CD4-positive, alpha-beta T cell (primary cell): ENCODE measurements around the gene TMEM233. TPM values are rescaled to one million over a fixed set of nuclear protein-coding genes. Genes with fewer than 3 reads are reported as not detected.

Experiments
- ATAC-seq: fragments of 200-7000 bp; cut with Tn5 transposase; one replicate; pipeline ENCODE4 v1.10.0; 2022; ENCODE audit warnings: mild to moderate bottlenecking; ENCODE audit not compliant: poor library complexity
- CTCF ChIA-PET: fragments of 350-600 bp; sonication (Branson Sonifier 250); formaldehyde crosslinking; loops from one replicate; lab custom pipeline; 2021; ENCODE audit warnings: antibody characterized with exemption, inconsistent platforms; lab: Charles Lee
- POLR2A ChIA-PET: fragments of 350-600 bp; sonication (Branson Sonifier 250); formaldehyde crosslinking; loops from one replicate; lab custom pipeline; 2021; ENCODE audit warnings: antibody characterized with exemption, inconsistent platforms; lab: Charles Lee
- DNase-seq, 14 experiments: peaks; one replicate each; pipeline ENCODE4 v3.0.0-alpha.2; 2013 to 2020; ENCODE audit warnings: mixed read lengths in 2 of 14
- H3K27ac ChIP-seq, 2 donors: one replicate each; pipeline versions ENCODE4 v1.5.1 to v1.7.0; 2013; ENCODE audit warnings: low read length in 2 of 2, low read depth in 1 of 2, mild to moderate bottlenecking in 1 of 2
- H3K27me3 ChIP-seq, 2 experiments: 1 replicate in 1 of 2; 2 replicates in 1 of 2; pipeline versions ENCODE4 v1.6.1 to v1.7.0; 2013; ENCODE audit warnings: low read length in 2 of 2, control low read depth in 1 of 2, mild to moderate bottlenecking in 1 of 2, moderate library complexity in 1 of 2; ENCODE audit not compliant: insufficient read depth in 2 of 2, control insufficient read depth in 1 of 2
- H3K36me3 ChIP-seq: one replicate; pipeline ENCODE4 v1.6.1; 2013; ENCODE audit warnings: low read length, control low read depth; ENCODE audit not compliant: insufficient read depth
- H3K4me1 ChIP-seq: one replicate; pipeline ENCODE4 v1.6.1; 2013; ENCODE audit warnings: low read length, control low read depth; ENCODE audit not compliant: insufficient read depth
- H3K4me3 ChIP-seq: one replicate; pipeline ENCODE4 v1.5.1; 2013; ENCODE audit warnings: mild to moderate bottlenecking, low read length, moderate library complexity
- H3K9me3 ChIP-seq, 2 experiments: 1 replicate in 1 of 2; 2 replicates in 1 of 2; pipeline versions ENCODE4 v1.6.1 to v1.7.0; 2013; ENCODE audit warnings: low read length in 2 of 2, mild to moderate bottlenecking in 2 of 2, control low read depth in 1 of 2, moderate library complexity in 1 of 2; ENCODE audit not compliant: control insufficient read depth in 1 of 2, insufficient read depth in 1 of 2
- H3K27ac Mint-ChIP-seq: one replicate; pipeline ENCODE4 v1.8.0; 2020; ENCODE audit warnings: mixed read lengths
- H3K27me3 Mint-ChIP-seq: one replicate; pipeline ENCODE4 v1.8.0; 2021; ENCODE audit warnings: mixed read lengths
- H3K36me3 Mint-ChIP-seq: one replicate; pipeline ENCODE4 v1.8.0; 2021; ENCODE audit warnings: low read depth, mixed read lengths
- H3K4me1 Mint-ChIP-seq: one replicate; pipeline ENCODE4 v1.8.0; 2021; ENCODE audit warnings: low read depth, mixed read lengths
- H3K4me3 Mint-ChIP-seq: one replicate; pipeline ENCODE4 v1.8.0; 2020; ENCODE audit warnings: mild to moderate bottlenecking, mixed read lengths
- H3K9me3 Mint-ChIP-seq: one replicate; pipeline ENCODE4 v1.8.0; 2020; ENCODE audit warnings: mixed read lengths
- intact Hi-C, 2 experiments: fragments of 100-400 bp; cut with DNase I in 1 of 2; cut with micrococcal nuclease in 1 of 2; formaldehyde crosslinking; loops; one replicate each; pipeline versions ENCODE4 v1.15.1 to v1.9.0; 2023 to 2025; cut with DNase I, micrococcal nuclease
- total RNA-seq, 174 experiments: library from RNA in 2 of 174; stranded (reverse) in 2 of 174; gene quantifications; one replicate each; pipeline ENCODE4 v1.2.3 and lab custom pipeline; 2021 to 2026
- TF ChIP-seq, protein P1 (sequence below): fragments of 200-600 bp; IDR thresholded peaks from one replicate; pipeline ENCODE4 v1.8.0; 2022; ENCODE audit warnings: antibody characterized with exemption, mild to moderate bottlenecking

Gene TMEM233
- total RNA-seq, 2 experiments from 2014 or later: not detected

DNA sequence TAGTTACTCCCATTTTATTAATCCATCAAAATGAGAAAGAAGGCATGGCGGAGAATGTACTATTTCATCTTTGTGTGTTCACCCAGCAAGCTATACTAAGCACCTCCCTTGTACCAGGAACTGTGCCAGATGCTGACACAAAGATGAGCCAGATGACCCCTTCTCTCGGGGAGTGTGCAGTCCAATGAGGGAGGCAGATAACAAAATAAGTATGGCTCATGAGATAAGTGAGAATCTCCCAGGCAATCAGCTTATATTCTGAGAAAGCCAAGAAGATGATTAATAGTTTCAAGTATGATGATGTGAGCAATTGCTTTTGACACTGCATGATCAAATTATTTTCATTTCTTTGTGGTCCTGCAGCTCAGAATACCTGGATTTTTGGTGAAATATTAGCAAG is 1.3 kb upstream of the TMEM233 start:
- H3K27ac Mint-ChIP-seq: no peak overlapping the region
- POLR2A ChIA-PET: no interaction called here
- DNase-seq: no peak

GRCh38 chr12:119594399-119594730 is 791 bp downstream of the TMEM233 start:
- ATAC-seq (no peak), DNase-seq (no peak)
- CTCF ChIA-PET: no interaction called here
- Histone ChIP-seq H3K4me1 (peaks cover 9% of the 10 kb centered on the region), H3K27ac (no peak overlapping the region), H3K9me3 (peaks cover 0 to 20% of the 10 kb centered on the region in 2 experiments), H3K27me3 (peaks cover 39 to 65% of the 10 kb centered on the region in 2 experiments), H3K36me3 (no peaks in the 10 kb centered on the region), H3K4me3 (no peak overlapping the region)
- Mint-ChIP-seq H3K4me1 (peaks cover 11% of the 10 kb centered on the region), H3K36me3 (no peaks in the 10 kb centered on the region), H3K27me3 (peaks cover 89% of the 10 kb centered on the region), H3K27ac (no peak overlapping the region), H3K4me3 (no peak overlapping the region), H3K9me3 (no peaks in the 10 kb centered on the region)
- TF ChIP-seq, protein P1, sequence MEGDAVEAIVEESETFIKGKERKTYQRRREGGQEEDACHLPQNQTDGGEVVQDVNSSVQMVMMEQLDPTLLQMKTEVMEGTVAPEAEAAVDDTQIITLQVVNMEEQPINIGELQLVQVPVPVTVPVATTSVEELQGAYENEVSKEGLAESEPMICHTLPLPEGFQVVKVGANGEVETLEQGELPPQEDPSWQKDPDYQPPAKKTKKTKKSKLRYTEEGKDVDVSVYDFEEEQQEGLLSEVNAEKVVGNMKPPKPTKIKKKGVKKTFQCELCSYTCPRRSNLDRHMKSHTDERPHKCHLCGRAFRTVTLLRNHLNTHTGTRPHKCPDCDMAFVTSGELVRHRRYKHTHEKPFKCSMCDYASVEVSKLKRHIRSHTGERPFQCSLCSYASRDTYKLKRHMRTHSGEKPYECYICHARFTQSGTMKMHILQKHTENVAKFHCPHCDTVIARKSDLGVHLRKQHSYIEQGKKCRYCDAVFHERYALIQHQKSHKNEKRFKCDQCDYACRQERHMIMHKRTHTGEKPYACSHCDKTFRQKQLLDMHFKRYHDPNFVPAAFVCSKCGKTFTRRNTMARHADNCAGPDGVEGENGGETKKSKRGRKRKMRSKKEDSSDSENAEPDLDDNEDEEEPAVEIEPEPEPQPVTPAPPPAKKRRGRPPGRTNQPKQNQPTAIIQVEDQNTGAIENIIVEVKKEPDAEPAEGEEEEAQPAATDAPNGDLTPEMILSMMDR: no peak
- intact Hi-C loops: no loop called here
- POLR2A ChIA-PET: no interaction called here

More for the DNA sequence above, 1.3 kb upstream of the TMEM233 start:
- Histone ChIP-seq H3K4me1 (peaks cover 9% of the 10 kb centered on the region), H3K9me3 (peaks cover 0 to 20% of the 10 kb centered on the region in 2 experiments), H3K4me3 (no peak overlapping the region), H3K27me3 (peaks cover 36 to 55% of the 10 kb centered on the region in 2 experiments), H3K36me3 (no peaks in the 10 kb centered on the region), H3K27ac (no peak overlapping the region)
- TF ChIP-seq, protein P1: no peak
- intact Hi-C loops: no loop called here
- Mint-ChIP-seq H3K4me1 (peaks cover 11% of the 10 kb centered on the region), H3K36me3 (no peaks in the 10 kb centered on the region), H3K9me3 (no peaks in the 10 kb centered on the region), H3K27me3 (peaks cover 81% of the 10 kb centered on the region), H3K4me3 (no peak overlapping the region)
- no peak for ATAC-seq
- CTCF ChIA-PET: no interaction called here

GRCh38 chr12:119594772-119595445 is 1.3 kb downstream of the TMEM233 start:
- TF ChIP-seq, protein P1: no peak
- POLR2A ChIA-PET: no interaction called here
- Mint-ChIP-seq H3K27ac (no peak overlapping the region), H3K4me3 (no peak overlapping the region), H3K4me1 (peaks cover 11% of the 10 kb centered on the region), H3K27me3 (peaks cover 89% of the 10 kb centered on the region), H3K9me3 (no peaks in the 10 kb centered on the region), H3K36me3 (no peaks in the 10 kb centered on the region)
- CTCF ChIA-PET: no interaction called here
- H3K4me3 ChIP-seq: no peak overlapping the region
- ATAC-seq: no peak
- intact Hi-C loops: no loop called here
- H3K27me3 ChIP-seq: peaks cover 39 to 67% of the 10 kb centered on the region in 2 experiments
- H3K4me1 ChIP-seq: peaks cover 9% of the 10 kb centered on the region
- H3K27ac ChIP-seq: no peak overlapping the region
- no peak for DNase-seq
- H3K36me3 ChIP-seq: no peaks in the 10 kb centered on the region
- peaks cover 0 to 20% of the 10 kb centered on the region in 2 experiments for H3K9me3 ChIP-seq
